Activated T-cell treated with anti-CD3 and anti-CD28 coated beads, Interleukin-2, amount 50 U/mL, for 24 hours (primary cell): ENCODE data around the gene EFNB2.

ENCODE experiments used
- DNase-seq: peaks from one replicate; pipeline ENCODE4 v3.0.0-alpha.2; 2020
- H3K27ac Mint-ChIP-seq: 2 replicates; pipeline ENCODE4 v1.8.0; 2020; ENCODE audit warnings: mild to moderate bottlenecking, mixed read lengths
- H3K27me3 Mint-ChIP-seq: 2 replicates; pipeline ENCODE4 v1.8.0; 2020; ENCODE audit warnings: mixed read lengths
- H3K36me3 Mint-ChIP-seq: 2 replicates; pipeline ENCODE4 v1.8.0; 2020; ENCODE audit warnings: low read depth, mixed read lengths
- H3K4me1 Mint-ChIP-seq: 2 replicates; pipeline ENCODE4 v1.8.0; 2020; ENCODE audit warnings: low read depth, mixed read lengths
- H3K4me3 Mint-ChIP-seq: 2 replicates; pipeline ENCODE4 v1.8.0; 2020; ENCODE audit warnings: mild to moderate bottlenecking, moderate library complexity, mixed read lengths
- H3K9me3 Mint-ChIP-seq: 2 replicates; pipeline ENCODE4 v1.8.0; 2020; ENCODE audit warnings: mixed read lengths

EFNB2 gene

DNA sequence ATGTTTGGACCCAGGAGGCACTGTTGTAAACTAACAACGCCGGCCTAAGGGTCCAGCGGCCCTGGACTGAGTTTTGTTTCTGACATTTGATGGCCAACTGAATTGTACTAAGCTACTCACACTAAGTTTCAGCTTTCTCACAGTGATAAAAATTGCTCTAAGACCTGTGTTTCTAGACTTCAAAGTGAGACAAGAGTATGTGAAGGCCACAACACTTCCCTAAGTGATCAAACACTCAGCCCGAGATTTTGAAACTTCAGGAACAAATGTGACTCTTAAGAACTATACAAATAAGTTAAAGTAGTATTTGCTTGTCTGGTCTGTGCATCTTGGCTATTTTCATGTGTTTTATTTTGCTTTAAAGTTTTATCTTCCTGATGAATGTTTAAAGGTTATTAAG, 30.2 kb downstream of the EFNB2 start:
- H3K27me3 Mint-ChIP-seq: peaks cover 28% of the 10 kb centered on the region
- DNase-seq: no peak
- H3K9me3 Mint-ChIP-seq: no peaks in the 10 kb centered on the region
- H3K36me3 Mint-ChIP-seq: no peaks in the 10 kb centered on the region
- H3K4me1 Mint-ChIP-seq: peaks cover 2% of the 10 kb centered on the region
- no peak overlapping the region for H3K4me3 Mint-ChIP-seq
- no peak overlapping the region for H3K27ac Mint-ChIP-seq

DNA sequence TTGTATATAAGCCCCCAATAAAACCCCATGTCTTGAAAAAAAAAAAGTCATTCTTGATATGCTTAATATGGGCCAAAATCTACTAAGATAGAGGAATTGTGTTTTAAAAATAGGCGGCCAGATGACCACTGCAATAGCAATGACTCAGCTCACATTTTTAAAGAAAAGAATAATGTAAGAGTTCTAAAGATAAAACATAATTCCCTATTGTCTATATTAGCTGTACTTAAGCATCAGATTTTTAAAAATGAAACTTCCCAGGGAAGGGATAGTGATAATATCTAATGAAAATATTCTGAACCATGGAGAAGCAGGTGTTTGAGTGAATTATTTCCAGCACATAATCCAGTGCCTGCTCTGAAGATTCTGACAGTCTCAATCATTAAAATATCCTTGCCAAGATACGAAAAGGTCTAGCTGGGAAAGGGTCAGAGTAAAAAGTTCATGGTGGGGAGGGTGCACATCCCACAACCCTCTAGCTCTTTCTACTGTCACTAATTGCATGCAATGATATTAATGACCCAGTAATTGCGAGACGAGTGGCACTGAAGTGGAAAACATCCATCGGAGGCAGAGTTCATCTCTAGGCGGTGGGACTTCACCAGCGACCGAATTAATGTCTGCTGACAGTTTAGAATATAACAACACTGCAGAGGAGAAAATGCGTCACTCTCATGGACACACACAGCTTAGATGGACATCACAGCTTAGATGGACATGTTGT, 31.6 kb downstream of the EFNB2 start:
- no peak for DNase-seq
- Mint-ChIP-seq H3K27ac (no peak overlapping the region), H3K4me3 (no peak overlapping the region), H3K27me3 (peaks cover 39% of the 10 kb centered on the region), H3K9me3 (no peaks in the 10 kb centered on the region), H3K36me3 (no peaks in the 10 kb centered on the region), H3K4me1 (peaks cover 8% of the 10 kb centered on the region)

DNA sequence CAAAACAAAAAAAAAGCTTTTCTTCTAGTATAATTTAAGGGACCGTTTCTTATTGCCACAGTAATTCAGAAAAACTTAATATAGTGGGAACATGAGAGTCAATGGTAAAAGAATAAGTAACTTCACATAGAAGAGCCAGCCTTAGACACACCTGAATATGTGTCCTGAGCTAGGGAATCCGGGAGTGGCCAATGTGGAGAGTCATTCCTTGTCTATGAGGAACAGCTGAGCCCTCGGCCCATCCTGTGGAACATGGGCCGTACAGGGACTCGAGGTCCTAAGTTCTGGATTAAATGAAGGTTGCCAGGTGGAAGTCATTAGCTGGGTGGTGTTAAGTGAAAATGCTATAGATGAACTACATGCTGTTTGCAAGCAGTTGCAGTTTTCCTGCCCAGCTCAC, 32.2 kb downstream of the EFNB2 start:
- Mint-ChIP-seq H3K27me3 (peaks cover 46% of the 10 kb centered on the region), H3K9me3 (no peaks in the 10 kb centered on the region), H3K4me1 (peaks cover 11% of the 10 kb centered on the region), H3K27ac (no peak overlapping the region), H3K36me3 (no peaks in the 10 kb centered on the region), H3K4me3 (no peak overlapping the region)
- no peak for DNase-seq

DNA sequence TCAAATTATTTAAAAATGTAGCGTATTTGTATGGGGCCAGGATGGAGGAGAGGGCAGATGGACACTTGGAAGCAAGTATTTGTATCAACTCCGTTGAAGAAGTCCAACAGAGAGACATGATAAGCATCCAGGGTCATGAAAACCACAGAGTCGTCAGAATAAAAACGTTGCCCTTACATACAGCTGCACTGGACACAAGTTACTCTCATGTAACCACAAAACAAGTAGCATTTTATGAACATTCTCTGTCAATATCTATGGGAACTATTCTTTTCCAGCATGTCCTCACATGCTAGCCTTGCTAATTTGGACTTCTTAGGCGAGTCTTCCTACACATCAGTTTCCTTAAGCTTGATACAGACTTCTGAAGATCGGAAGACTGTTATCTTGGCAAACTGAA, 35.0 kb downstream of the EFNB2 start:
- Mint-ChIP-seq H3K9me3 (no peaks in the 10 kb centered on the region), H3K27me3 (peaks cover 55% of the 10 kb centered on the region), H3K4me1 (peaks cover 9% of the 10 kb centered on the region), H3K4me3 (no peak overlapping the region), H3K36me3 (no peaks in the 10 kb centered on the region), H3K27ac (no peak overlapping the region)
- no peak for DNase-seq

DNA sequence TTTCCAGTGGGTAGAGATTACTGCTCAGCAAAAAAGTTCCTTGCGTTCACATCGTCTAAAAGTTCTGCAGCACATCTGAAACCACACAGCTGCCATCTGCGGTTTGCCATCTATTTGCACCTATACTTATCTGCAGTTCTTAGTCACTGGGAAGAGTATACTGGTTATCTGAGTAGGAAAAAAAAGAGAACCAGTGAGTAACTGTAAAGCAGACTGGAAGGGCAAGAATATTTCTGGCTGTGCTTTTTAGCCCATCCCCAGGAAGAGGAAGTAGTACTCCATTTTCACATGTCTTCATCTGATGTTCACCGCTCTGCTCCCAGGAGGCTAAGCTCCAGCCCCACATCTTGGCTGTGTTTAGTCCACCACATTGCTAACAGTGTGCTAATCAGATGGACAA, 35.6 kb downstream of the EFNB2 start:
- Mint-ChIP-seq H3K27me3 (peaks cover 56% of the 10 kb centered on the region), H3K36me3 (no peaks in the 10 kb centered on the region), H3K9me3 (no peaks in the 10 kb centered on the region), H3K4me3 (no peak overlapping the region), H3K4me1 (peaks cover 9% of the 10 kb centered on the region), H3K27ac (no peak overlapping the region)
- no peak for DNase-seq

DNA sequence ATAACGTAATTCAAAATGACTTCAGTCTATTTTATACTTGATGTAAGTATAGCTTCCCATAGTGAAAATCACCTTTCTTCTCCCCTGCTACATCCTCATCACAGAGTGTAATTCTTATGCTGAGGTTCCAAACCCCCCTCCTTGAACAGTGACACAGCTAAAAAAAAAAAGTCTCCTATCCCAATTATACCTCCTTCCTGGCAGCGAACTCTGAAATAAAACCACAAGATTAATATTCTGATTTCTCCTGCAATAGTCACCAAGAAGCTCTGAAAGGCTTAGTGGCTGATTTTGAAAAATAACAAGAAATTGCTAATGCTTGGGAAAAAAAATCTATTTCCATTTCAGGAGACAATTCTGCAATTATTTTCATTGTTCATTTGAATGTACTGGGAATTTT, 36.3 kb downstream of the EFNB2 start:
- Mint-ChIP-seq H3K4me3 (no peak overlapping the region), H3K27me3 (peaks cover 62% of the 10 kb centered on the region), H3K9me3 (no peaks in the 10 kb centered on the region), H3K36me3 (no peaks in the 10 kb centered on the region), H3K4me1 (peaks cover 9% of the 10 kb centered on the region), H3K27ac (no peak overlapping the region)
- DNase-seq: no peak

DNA sequence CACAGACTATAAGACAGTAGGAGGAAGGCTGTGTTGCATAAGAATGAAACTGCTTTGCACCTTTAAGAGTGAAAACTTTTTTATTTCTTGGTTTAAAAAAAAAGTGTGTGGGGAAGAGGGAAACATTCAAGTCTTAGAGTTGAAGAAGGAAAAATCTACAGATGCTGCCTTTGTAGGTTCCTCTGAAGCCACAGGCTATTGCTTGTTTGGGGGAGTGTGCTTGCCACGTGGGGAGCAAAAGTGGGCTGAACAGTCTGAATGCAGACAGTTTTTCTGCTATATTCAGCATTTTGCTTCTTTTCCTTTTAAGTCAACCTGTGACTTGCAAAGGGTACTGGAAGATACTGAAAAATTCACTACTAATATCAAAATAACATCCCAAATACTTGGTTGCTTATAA, 36.9 kb downstream of the EFNB2 start:
- no peak for DNase-seq
- H3K27ac Mint-ChIP-seq: no peak overlapping the region
- H3K4me3 Mint-ChIP-seq: no peak overlapping the region
- H3K36me3 Mint-ChIP-seq: no peaks in the 10 kb centered on the region
- H3K9me3 Mint-ChIP-seq: no peaks in the 10 kb centered on the region
- H3K27me3 Mint-ChIP-seq: peaks cover 67% of the 10 kb centered on the region
- peaks cover 15% of the 10 kb centered on the region for H3K4me1 Mint-ChIP-seq

DNA sequence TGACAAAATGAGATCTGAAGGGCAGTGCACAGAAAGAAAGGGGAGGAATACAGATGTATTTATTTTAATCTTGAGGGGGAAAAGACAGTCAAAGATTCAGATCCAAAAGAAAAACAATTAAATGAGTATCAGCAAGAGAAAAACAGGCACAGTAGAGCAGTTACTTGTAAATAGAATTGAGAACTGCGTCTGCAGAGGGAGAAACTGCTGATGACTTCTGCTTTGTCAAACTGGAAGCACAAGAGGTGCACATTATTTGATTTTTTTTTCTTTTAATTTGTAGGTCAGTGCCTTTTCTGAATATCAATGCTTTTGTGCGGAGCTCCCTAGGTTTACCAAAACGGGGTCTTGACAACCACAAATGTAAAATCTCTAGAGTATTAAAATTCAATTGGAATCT, 37.3 kb downstream of the EFNB2 start:
- peaks cover 19% of the 10 kb centered on the region for H3K4me1 Mint-ChIP-seq
- H3K4me3 Mint-ChIP-seq: no peak overlapping the region
- H3K27me3 Mint-ChIP-seq: peaks cover 71% of the 10 kb centered on the region

DNA sequence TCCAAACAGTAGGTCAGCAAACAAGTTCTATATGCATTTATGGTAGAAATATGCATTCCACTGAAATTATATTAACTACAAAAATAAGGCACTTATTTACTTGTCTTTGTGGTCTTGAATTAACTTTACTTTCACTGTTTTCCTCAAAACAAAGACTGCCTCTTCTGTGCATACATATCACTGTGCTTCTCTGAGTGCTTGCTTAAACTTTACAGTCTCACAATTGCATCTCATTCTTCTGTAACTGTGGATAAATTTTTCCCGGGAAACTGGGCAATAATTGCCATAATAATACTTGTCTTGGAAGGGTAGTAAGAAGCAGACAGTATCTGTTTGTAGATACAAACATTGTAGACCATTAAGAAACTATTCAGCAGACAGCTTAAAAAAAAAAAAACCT, 38.4 kb downstream of the EFNB2 start:
- Mint-ChIP-seq H3K36me3 (no peaks in the 10 kb centered on the region), H3K4me1 (peaks cover 20% of the 10 kb centered on the region), H3K4me3 (no peak overlapping the region), H3K27ac (no peak overlapping the region), H3K9me3 (no peaks in the 10 kb centered on the region), H3K27me3 (peaks cover 76% of the 10 kb centered on the region)
- no peak for DNase-seq

More for the DNA sequence above, 37.3 kb downstream of the EFNB2 start:
- H3K9me3 Mint-ChIP-seq: no peaks in the 10 kb centered on the region
- no peak overlapping the region for H3K27ac Mint-ChIP-seq
- no peak for DNase-seq
- H3K36me3 Mint-ChIP-seq: no peaks in the 10 kb centered on the region

DNA sequence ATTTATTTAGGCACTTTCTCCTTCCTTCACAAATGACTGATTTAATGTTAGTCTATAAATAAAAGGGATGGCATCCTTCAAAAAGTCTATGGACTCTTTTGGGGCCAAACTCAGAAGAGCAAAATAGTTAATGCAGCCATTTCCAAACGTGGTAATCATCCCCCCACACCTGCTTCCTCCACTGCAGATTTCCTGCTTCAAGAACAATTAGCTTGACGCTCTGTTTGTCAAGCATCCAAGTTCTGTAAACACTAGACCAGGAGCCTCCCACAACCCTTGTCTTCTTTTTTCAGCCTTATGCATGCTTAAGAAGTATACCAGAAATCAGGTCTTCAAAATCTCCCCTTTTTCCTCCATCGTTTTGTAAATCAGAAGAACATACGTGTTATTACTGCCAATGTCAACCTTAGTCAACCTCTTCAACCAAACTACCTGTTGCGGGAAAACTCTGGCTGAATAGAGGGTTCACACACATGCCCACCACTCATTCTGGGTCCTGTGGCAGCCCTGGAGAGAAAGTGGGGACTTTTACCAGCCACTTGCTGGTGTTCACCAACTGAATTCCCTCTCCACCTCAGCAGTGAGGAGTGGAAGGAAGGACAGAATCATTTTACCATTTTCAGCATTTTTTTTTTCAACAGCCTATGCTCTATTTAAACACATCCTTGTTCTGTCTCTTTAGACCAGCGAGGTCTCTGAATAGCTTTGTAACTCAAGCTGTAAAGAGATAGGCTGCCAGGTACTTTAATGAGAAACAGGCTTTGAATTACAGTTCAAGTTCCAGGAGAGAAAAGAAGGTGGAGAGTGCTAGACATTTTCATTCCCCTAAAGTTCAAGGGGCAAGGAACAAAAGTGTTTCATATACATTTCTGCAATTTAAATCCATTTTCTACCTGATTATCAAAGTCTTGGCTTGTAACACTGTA, 39.1 kb downstream of the EFNB2 start:
- Mint-ChIP-seq H3K27me3 (peaks cover 83% of the 10 kb centered on the region), H3K9me3 (no peaks in the 10 kb centered on the region)

DNA sequence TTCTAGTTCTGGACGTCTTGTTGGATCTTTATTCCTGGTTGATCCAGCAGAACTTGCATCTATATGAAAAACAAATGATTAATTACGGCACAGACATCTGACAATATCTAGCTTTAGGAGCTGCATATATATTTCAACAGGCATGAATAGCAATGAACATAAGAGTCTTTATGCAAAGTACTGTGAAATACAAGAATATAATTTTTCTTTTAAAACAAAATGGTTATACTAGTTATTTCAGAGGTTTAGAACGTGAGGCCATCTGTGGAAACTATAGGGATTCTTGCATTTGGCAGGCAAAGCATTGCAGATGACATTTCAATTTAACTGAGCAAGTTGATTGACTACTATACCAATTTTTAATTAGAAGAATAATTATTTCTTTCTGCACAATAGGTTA, 40.5 kb downstream of the EFNB2 start:
- Mint-ChIP-seq H3K27ac (no peak overlapping the region), H3K36me3 (no peaks in the 10 kb centered on the region), H3K9me3 (no peaks in the 10 kb centered on the region), H3K27me3 (peaks cover 85% of the 10 kb centered on the region), H3K4me1 (peaks cover 27% of the 10 kb centered on the region), H3K4me3 (no peak overlapping the region)
- no peak for DNase-seq

More for the DNA sequence above, 39.1 kb downstream of the EFNB2 start:
- H3K27ac Mint-ChIP-seq: no peak overlapping the region
- H3K4me1 Mint-ChIP-seq: peaks cover 20% of the 10 kb centered on the region
- DNase-seq: no peak
- no peaks in the 10 kb centered on the region for H3K36me3 Mint-ChIP-seq
- no peak overlapping the region for H3K4me3 Mint-ChIP-seq

DNA sequence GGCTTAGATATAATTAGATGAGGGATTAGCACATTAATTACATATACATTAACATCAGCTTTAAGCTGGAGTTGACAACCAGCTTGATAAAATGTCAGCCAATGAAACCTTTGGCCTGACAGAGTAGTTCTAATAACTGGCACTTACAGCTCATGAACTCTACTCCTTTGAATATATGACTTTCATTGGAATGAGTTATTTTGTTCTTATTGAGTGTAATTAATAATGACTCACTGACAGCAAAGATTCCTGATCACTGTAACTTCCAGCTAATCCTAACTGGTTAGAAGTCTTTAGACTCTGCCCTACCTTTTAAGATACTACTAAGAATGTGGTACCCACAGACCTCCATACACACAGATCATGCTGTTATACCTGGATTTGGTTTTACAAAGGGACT, 41.0 kb downstream of the EFNB2 start:
- Mint-ChIP-seq H3K27ac (no peak overlapping the region), H3K27me3 (peaks cover 83% of the 10 kb centered on the region)
- no peak for DNase-seq

DNA sequence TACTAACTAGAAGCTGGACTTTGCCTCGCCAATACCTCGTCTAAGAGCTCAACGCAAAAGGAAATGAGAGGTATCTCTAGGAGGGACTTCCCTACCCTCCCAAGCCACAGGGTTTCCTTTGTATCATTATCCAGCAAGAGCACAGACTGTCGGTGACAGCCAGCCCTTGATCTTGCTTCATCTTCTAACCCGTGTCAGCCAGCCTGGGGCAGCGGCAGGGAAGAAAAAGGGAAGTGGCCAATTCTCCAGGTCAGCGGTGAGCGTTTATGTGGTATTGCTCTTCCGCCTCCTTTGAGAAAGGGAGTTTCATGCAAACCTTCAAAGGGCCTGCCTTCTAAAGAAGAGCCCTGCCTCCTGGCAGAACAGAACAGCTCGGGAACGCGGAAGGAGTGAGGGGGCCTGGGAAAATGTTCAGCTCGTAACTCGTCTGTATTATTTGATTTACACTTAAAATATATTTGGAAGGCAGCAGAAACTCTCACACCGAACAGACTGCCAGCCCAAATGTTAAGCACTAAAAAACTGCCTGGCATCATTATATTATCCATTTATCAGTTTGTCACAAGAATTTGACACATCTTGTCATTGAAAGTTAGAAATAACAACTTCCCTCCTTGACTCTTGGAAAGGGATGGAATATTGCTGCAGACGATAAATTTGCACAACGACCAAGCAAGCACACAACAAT, 41.8 kb downstream of the EFNB2 start:
- peaks cover 22% of the 10 kb centered on the region for H3K4me1 Mint-ChIP-seq
- no peaks in the 10 kb centered on the region for H3K36me3 Mint-ChIP-seq
- H3K4me3 Mint-ChIP-seq: no peak overlapping the region
- no peak for DNase-seq
- no peaks in the 10 kb centered on the region for H3K9me3 Mint-ChIP-seq
- no peak overlapping the region for H3K27ac Mint-ChIP-seq
- peaks cover 84% of the 10 kb centered on the region for H3K27me3 Mint-ChIP-seq

More for the DNA sequence above, 41.0 kb downstream of the EFNB2 start:
- Mint-ChIP-seq H3K4me3 (no peak overlapping the region), H3K4me1 (peaks cover 25% of the 10 kb centered on the region), H3K36me3 (no peaks in the 10 kb centered on the region), H3K9me3 (no peaks in the 10 kb centered on the region)

DNA sequence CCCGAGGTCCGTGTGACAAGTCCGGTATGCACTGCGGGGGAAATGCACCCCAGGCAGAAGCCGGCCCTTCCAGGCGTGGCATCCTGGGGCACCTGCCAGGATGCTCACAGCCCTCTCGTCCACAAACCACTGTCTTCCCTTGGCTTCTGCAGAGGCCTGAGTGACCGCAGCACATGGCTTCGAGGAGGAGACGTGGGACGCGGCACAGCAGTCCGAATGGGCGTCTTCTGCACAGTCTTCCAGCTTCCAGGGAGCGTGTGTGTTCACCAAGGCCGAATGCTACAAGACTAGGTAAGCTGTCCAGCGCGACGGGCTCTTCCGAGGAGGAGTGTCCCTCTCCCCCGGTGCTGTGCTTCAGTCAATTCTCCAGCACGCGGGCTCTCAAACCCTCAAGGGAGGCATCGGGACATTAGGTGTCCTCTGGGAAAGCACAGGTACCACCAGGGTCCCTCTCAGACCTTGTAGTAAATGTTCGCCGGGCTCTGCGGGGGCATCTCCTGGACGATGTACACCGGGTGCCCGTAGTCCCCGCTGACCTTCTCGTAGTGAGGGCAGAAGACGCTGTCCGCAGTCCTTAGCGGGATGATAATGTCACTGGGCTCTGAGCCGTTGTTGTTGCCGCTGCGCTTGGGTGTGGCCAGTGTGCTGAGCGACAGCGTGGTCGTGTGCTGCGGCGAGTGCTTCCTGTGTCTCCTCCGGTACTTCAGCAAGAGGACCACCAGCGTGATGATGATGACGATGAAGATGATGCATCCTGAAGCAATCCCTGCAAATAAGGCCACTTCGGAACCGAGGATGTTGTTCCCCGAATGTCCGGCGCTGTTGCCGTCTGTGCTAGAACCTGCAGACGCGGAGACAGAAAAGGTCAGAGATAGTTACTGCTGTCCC, 42.6 kb downstream of the EFNB2 start:
- Mint-ChIP-seq H3K4me1 (peaks cover 21% of the 10 kb centered on the region), H3K9me3 (no peaks in the 10 kb centered on the region), H3K27ac (no peak overlapping the region), H3K4me3 (no peak overlapping the region), H3K27me3 (peaks cover 84% of the 10 kb centered on the region), H3K36me3 (no peaks in the 10 kb centered on the region)
- no peak for DNase-seq
